HCT116 (cell line): ENCODE data around the gene LRP1. TPM values are rescaled to one million over a fixed set of nuclear protein-coding genes. Genes with fewer than 3 reads are reported as not detected.

Experiments
- ATAC-seq: fragments of 200-7000 bp; cut with Tn5 transposase; 2 replicates; pipeline ENCODE4 v1.9.1; 2020; ENCODE audit warnings: mild to moderate bottlenecking, moderate library complexity
- Bru-seq: library from RNA; stranded (reverse); fragments of 400-500 nt; gene quantifications from one replicate; lab custom pipeline; 2021; lab: Mats Ljungman, UMichigan
- BruChase-seq, 2 experiments: library from RNA; stranded (reverse); fragments of 400-500 nt; gene quantifications; one replicate each; lab custom pipeline; 2021; lab: Mats Ljungman, UMichigan
- BruUV-seq: library from RNA; stranded (reverse); fragments of 400-500 nt; replicated peaks from 2 replicates; lab custom pipeline; 2021; lab: Mats Ljungman, UMichigan
- CTCF ChIA-PET: fragments of 300-600 bp; sonication (Branson Sonifier 250); formaldehyde crosslinking; loops from one replicate; lab custom pipeline; 2021; ENCODE audit warnings: antibody characterized with exemption; lab: Charles Lee
- POLR2A ChIA-PET: fragments of 300-600, 350-600 bp; sonication (Branson Sonifier 250); formaldehyde crosslinking; loops from one replicate; lab custom pipeline; 2021; ENCODE audit warnings: antibody characterized with exemption; lab: Charles Lee
- RAD21 ChIA-PET, 2 experiments: fragments of 300-600 bp; sonication (Branson Sonifier 250); formaldehyde crosslinking; loops; one replicate each; lab custom pipeline; 2023; ENCODE audit warnings: low total read pairs in 2 of 2; ENCODE audit not compliant: uncharacterized antibody in 2 of 2, unreplicated experiment in 2 of 2, low non-redundant PET in 1 of 2; lab: Charles Lee
- DNase-seq: peaks from one replicate; pipeline ENCODE4 v3.0.0-alpha.2; 2010; ENCODE audit warnings: low read depth, low spot score
- H2AFZ ChIP-seq: fragments of 200-600 bp; shearing (Covaris generic), sonication (generic); 2 replicates; pipeline ENCODE4 v1.6.1; 2017; ENCODE audit warnings: low read depth, mixed run types, mixed read lengths, antibody characterized with exemption, low read length; ENCODE audit not compliant: poor library complexity, severe bottlenecking
- H3K27ac ChIP-seq: 2 replicates; pipeline ENCODE4 v1.5.1; 2012; ENCODE audit warnings: low read depth, low read length
- H3K27me3 ChIP-seq: fragments of 200-600 bp; sonication (generic); 2 replicates; pipeline ENCODE4 v1.6.1; 2016; ENCODE audit warnings: mixed run types, low read length, mixed read lengths; ENCODE audit not compliant: insufficient read depth
- H3K36me3 ChIP-seq, 2 experiments: fragments of 200-500 bp in 1 of 2; fragments of 200-600 bp in 1 of 2; sonication (Bioruptor generic) in 1 of 2; sonication (generic) in 1 of 2; 2 replicates each; pipeline versions ENCODE4 v1.5.1 to v1.6.1; 2014 to 2016; ENCODE audit warnings: low read length in 2 of 2, inconsistent platforms in 1 of 2, mixed read lengths in 1 of 2, mixed run types in 1 of 2; ENCODE audit not compliant: insufficient read depth in 2 of 2, control insufficient read depth in 1 of 2
- H3K4me1 ChIP-seq, 2 experiments: fragments of 200-600 bp in 1 of 2; sonication (generic) in 1 of 2; 2 replicates each; pipeline versions ENCODE4 v1.5.1 to v1.6.1; 2012 to 2017; ENCODE audit warnings: low read length in 2 of 2, inconsistent platforms in 1 of 2, mild to moderate bottlenecking in 1 of 2, mixed read lengths in 1 of 2, mixed run types in 1 of 2, moderate library complexity in 1 of 2; ENCODE audit not compliant: insufficient read depth in 2 of 2, control insufficient read depth in 1 of 2
- H3K4me2 ChIP-seq: fragments of 200-600 bp; sonication (generic); 2 replicates; pipeline ENCODE4 v1.6.1; 2017; ENCODE audit warnings: mixed run types, low read length, mixed read lengths
- H3K4me3 ChIP-seq, 2 experiments: fragments of 200-600 bp in 1 of 2; sonication (generic) in 1 of 2; replicated peaks in 1 of 2; 2 replicates each; pipeline ENCODE4 v1.5.1; 2011 to 2016; ENCODE audit warnings: low read length in 2 of 2, control low read depth in 1 of 2, low read depth in 1 of 2, mild to moderate bottlenecking in 1 of 2, mixed read lengths in 1 of 2, mixed run types in 1 of 2
- H3K79me2 ChIP-seq: fragments of 200-600 bp; sonication (generic); 2 replicates; pipeline ENCODE4 v1.6.1; 2017; ENCODE audit warnings: mild to moderate bottlenecking, mixed run types, low read length, moderate library complexity, mixed read lengths; ENCODE audit not compliant: insufficient read depth
- H3K9ac ChIP-seq: fragments of 200-600 bp; sonication (generic); 2 replicates; pipeline ENCODE4 v1.6.1; 2016; ENCODE audit warnings: low read length, mixed read lengths
- H3K9me2 ChIP-seq: fragments of 200-600 bp; sonication (generic), shearing (Covaris generic); 2 replicates; pipeline ENCODE4 v1.6.1; 2017; ENCODE audit warnings: mixed run types, mild to moderate bottlenecking, moderate library complexity; ENCODE audit not compliant: insufficient read depth
- H3K9me3 ChIP-seq, 2 experiments: fragments of 200-500 bp in 1 of 2; fragments of 200-600 bp in 1 of 2; sonication (Bioruptor generic) in 1 of 2; sonication (generic) in 1 of 2; 2 replicates each; pipeline ENCODE4 v1.6.1; 2014 to 2017; ENCODE audit warnings: low read length in 2 of 2, mixed read lengths in 2 of 2, inconsistent platforms in 1 of 2, low read depth in 1 of 2, mild to moderate bottlenecking in 1 of 2, mixed run types in 1 of 2, moderate library complexity in 1 of 2; ENCODE audit not compliant: control insufficient read depth in 1 of 2, insufficient read depth in 1 of 2
- H4K20me1 ChIP-seq: fragments of 200-600 bp; sonication (generic), shearing (Covaris generic); 2 replicates; pipeline ENCODE4 v1.6.1; 2017; ENCODE audit warnings: mixed run types, mild to moderate bottlenecking, moderate library complexity; ENCODE audit not compliant: insufficient read depth
- ATF3 ChIP-seq: IDR thresholded peaks from 2 replicates; pipeline ENCODE4 v1.6.1; 2012
- CEBPB ChIP-seq: IDR thresholded peaks from 2 replicates; pipeline ENCODE4 v1.6.1; 2012; ENCODE audit warnings: low read depth
- EGR1 ChIP-seq: IDR thresholded peaks from 2 replicates; pipeline ENCODE4 v1.6.1; 2012; ENCODE audit warnings: low read depth
- ELF1 ChIP-seq: IDR thresholded peaks from 2 replicates; pipeline ENCODE4 v1.6.1; 2012; ENCODE audit warnings: low read depth, borderline replicate concordance
- MAX ChIP-seq: IDR thresholded peaks from 2 replicates; pipeline ENCODE4 v1.6.1; 2012
- POLR2AphosphoS5 ChIP-seq: IDR thresholded peaks from 2 replicates; pipeline ENCODE4 v1.6.1; 2011; ENCODE audit warnings: mild to moderate bottlenecking, low read depth, low read length, moderate library complexity
- RAD21 ChIP-seq: IDR thresholded peaks from 2 replicates; pipeline ENCODE4 v1.6.1; 2012; ENCODE audit warnings: low read depth, mild to moderate bottlenecking
- SP1 ChIP-seq: IDR thresholded peaks from 2 replicates; pipeline ENCODE4 v1.6.1; 2012; ENCODE audit warnings: low read depth
- SRF ChIP-seq: IDR thresholded peaks from 2 replicates; pipeline ENCODE4 v1.6.1; 2012; ENCODE audit warnings: low read depth
- TCF7L2 ChIP-seq: IDR thresholded peaks from 2 replicates; pipeline ENCODE4 v1.7.0; 2011; ENCODE audit warnings: borderline replicate concordance, inconsistent platforms; ENCODE audit not compliant: insufficient read depth, insufficient read length; ENCODE audit errors: extremely low read depth
- ZFX ChIP-seq: fragments of 450-650 bp; IDR thresholded peaks from 2 replicates; pipeline ENCODE4 v1.6.1; 2017
- intact Hi-C: fragments of 100-400 bp; cut with micrococcal nuclease; formaldehyde crosslinking; loops from 2 replicates; pipeline ENCODE4 v1.10.0; 2022
- long read RNA-seq: library from polyadenylated mRNA; unstranded; transcript quantifications from one replicate; pipeline ENCODE4 v2.0.0, GENCODE V29; 2021; ENCODE audit not compliant: unreplicated experiment
- polyA plus RNA-seq: library from polyadenylated mRNA; unstranded; fragments of >200 nt; gene quantifications from 2 replicates; pipeline ENCODE4 v1.2.1, GENCODE V29; 2012; ENCODE audit warnings: missing spikeins
- total RNA-seq: library from RNA; stranded (reverse); gene quantifications from one replicate; pipeline ENCODE4 v1.2.1, GENCODE V29; 2021; ENCODE audit not compliant: unreplicated experiment
- TF ChIP-seq, protein P1 (sequence below), 3 experiments: fragments of 200-600 bp in 1 of 3; sonication (generic) in 1 of 3; IDR thresholded peaks in 2 of 3; conservative IDR thresholded peaks in 1 of 3; 2 replicates each; pipeline ENCODE4 v1.5.1; 2012 to 2017; ENCODE audit warnings: low read depth in 2 of 3, low read length in 2 of 3, antibody characterized with exemption in 1 of 3, borderline replicate concordance in 1 of 3, control low read depth in 1 of 3, mild to moderate bottlenecking in 1 of 3, mixed read lengths in 1 of 3, mixed run types in 1 of 3, moderate library complexity in 1 of 3; ENCODE audit not compliant: insufficient read depth in 1 of 3

Gene LRP1
- total RNA-seq (12.0 TPM), Bru-seq, nascent RNA (percentile 39 among the genes with signal in this experiment), BruChase-seq, experiment 1, labeled RNA remaining after a 6-hour chase (percentile 48 among the genes with signal in this experiment), BruChase-seq, experiment 2, labeled RNA remaining after a 2-hour chase (percentile 46 among the genes with signal in this experiment)
- polyA plus RNA-seq, result 9.3 and 14.6 TPM in 2 replicates
- long read RNA-seq, partial matches to known transcripts, result 7 of 9 reads
- long read RNA-seq, other reads (novel, unspliced or antisense), result 2 of 9 reads

- Histone ChIP-seq H3K79me2 (no peaks in the 10 kb centered on the region), H3K27ac (peak within 1 kb of the TSS; percentile 79), H3K4me2 (peak within 1 kb of the TSS; percentile 99), H2AFZ (peak within 1 kb of the TSS; percentile 58), H3K9me2 (no peaks in the 10 kb centered on the region), H3K36me3 (no peaks in the 10 kb centered on the region), H3K9ac (peak within 1 kb of the TSS; percentile 79), H4K20me1 (no peaks in the 10 kb centered on the region), H3K27me3 (no peaks in the 10 kb centered on the region), H3K4me3 (peak within 1 kb of the TSS; percentile 74 to 80), H3K9me3 (peaks cover 6 to 7% of the 10 kb centered on the region in 2 experiments; a peak in 1 of 4 replicates), H3K4me1 (peaks cover 9 to 37% of the 10 kb centered on the region in 2 experiments)
- ChIA-PET CTCF (interaction anchor here (0.7 to 5.8 kb wide), 13 partner anchors 9 to 331 kb away, joined by 3 to 44 read pairs (median 5); partner anchors contain the start of genes GLI1 and STAT6), RAD21 (interaction anchor here (0.8 to 1.5 kb wide), 8 partner anchors 10 to 59 kb away, joined by 3 to 9 read pairs (median 4); partner anchors contain the start of gene STAT6 (in 1 of the 2)), POLR2A (interaction anchor here (0.8 to 1.9 kb wide), 10 partner anchors 9 to 440 kb away, joined by 3 to 20 read pairs (median 4); partner anchors contain the start of genes NEMP1, PTGES3 and STAT6)
- TF ChIP-seq MAX (peak; percentile 40; the same call in 1 of the 2 replicates), SRF (no peak), CEBPB (no peak), EGR1 (peak; percentile 52; the same call in 1 of the 2 replicates), POLR2AphosphoS5 (peak; percentile 74), ELF1 (no peak), TCF7L2 (peak; percentile 73), SP1 (no peak), ZFX (no peak), RAD21 (no peak), ATF3 (no peak)
- TF ChIP-seq, protein P1, sequence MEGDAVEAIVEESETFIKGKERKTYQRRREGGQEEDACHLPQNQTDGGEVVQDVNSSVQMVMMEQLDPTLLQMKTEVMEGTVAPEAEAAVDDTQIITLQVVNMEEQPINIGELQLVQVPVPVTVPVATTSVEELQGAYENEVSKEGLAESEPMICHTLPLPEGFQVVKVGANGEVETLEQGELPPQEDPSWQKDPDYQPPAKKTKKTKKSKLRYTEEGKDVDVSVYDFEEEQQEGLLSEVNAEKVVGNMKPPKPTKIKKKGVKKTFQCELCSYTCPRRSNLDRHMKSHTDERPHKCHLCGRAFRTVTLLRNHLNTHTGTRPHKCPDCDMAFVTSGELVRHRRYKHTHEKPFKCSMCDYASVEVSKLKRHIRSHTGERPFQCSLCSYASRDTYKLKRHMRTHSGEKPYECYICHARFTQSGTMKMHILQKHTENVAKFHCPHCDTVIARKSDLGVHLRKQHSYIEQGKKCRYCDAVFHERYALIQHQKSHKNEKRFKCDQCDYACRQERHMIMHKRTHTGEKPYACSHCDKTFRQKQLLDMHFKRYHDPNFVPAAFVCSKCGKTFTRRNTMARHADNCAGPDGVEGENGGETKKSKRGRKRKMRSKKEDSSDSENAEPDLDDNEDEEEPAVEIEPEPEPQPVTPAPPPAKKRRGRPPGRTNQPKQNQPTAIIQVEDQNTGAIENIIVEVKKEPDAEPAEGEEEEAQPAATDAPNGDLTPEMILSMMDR (IDR thresholded peaks at IDR 0.05 in 2 of 3, conservative IDR thresholded peaks at IDR 0.05 in 1 of 3; ENCODE audit: borderline replicate concordance in 1 of 3, insufficient read depth in 1 of 3, low read depth in 2 of 3, low read length in 2 of 3), result no peak
- DNase-seq, result peak; percentile 67
- ATAC-seq, result peak; percentile 84
- BruUV-seq, result no TSS peak
- intact Hi-C loops, result loop anchor here (10.0 kb wide), 1 partner anchor 117 kb away; no protein-coding TSS in a partner anchor
These were observed at the start of gene LRP1 for GRCh38 chr12:57127726-57128518. Gene LRP1, plus strand, starts transcription at chr12:57128483. Its CDS starts 482 bp downstream, at chr12:57128965.
